ENCODE data around the gene ZNF816.
"Not testable (repeated sequence)": the region's sequence is repeated elsewhere in the genome, so short reads cannot be mapped to it uniquely, and the experiment has no call there.

Gene ZNF816

DNA sequence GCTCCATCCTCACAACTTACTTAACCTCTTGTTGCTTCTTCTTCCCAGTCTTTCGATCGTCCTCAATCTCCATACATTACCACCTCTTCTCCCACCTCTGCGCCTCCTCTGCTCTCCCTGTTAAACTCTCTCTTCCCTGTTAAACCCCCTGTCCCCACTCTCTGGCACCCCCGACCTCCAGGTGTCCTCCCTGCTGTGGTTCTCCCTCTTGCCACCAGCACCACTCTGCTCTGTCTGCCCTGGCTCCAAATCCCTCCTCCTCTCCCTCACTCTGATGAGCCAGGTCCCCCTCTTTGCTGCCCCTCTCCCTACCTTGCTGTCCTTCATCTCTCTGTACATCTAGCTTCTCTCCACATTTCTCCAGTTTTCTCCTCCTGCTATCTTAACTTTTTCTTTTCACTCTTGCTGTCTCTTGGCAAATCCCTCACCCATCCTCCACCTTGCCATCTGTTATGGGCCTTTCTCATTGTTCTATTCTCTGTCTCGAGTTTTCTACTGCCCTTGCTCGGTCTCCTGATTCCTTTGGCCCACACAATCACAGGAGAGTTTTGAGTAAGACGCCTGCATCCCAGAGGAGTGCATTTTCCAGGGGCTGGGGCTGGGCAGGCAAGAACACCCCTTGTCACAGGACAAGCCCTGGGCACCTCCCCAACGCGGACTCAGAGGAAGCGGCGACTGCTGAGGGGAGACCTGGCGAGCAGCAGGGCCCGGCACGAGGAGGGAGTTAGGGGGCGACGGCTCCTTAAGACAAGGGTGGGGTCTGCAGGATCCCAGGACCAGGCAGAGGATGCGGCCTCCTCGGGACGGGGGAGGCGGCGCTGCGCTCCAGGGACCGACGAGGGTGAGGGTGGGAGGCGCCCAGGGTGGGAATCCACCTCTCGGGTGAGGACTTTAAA is 29.7 kb upstream of the ZNF816 start:
- H3K36me3 ChIP-seq (ENCODE audit: control insufficient read depth, insufficient read depth, low read length, severe bottlenecking) = no peaks in the 10 kb centered on the region
- H3K27me3 ChIP-seq (replicated peaks; ENCODE audit: control insufficient read depth, insufficient read depth, low read length) = no peaks in the 10 kb centered on the region
- H3K4me3 ChIP-seq (ENCODE audit: low read length) = peak overlapping the region; percentile 72
- DNase-seq (ENCODE audit: low read depth) = no peak
- H3K9me3 ChIP-seq (ENCODE audit: control insufficient read depth, low read length) = no peaks in the 10 kb centered on the region
- H3K4me1 ChIP-seq (ENCODE audit: control insufficient read depth, insufficient read depth, low read length) = peaks cover 6% of the 10 kb centered on the region
- no peak overlapping the region for H3K9ac ChIP-seq (ENCODE audit: low read length)

- Histone ChIP-seq H3K36me3 (ENCODE audit: control insufficient read depth, insufficient read depth, low read length, severe bottlenecking) (no peaks in the 10 kb centered on the region), H3K4me1 (ENCODE audit: control insufficient read depth, insufficient read depth, low read length) (peaks cover 6% of the 10 kb centered on the region), H3K4me3 (ENCODE audit: low read length) (no peak overlapping the region), H3K9ac (ENCODE audit: low read length) (no peak overlapping the region), H3K9me3 (ENCODE audit: control insufficient read depth, low read length) (no peaks in the 10 kb centered on the region), H3K27me3 (replicated peaks; ENCODE audit: control insufficient read depth, insufficient read depth, low read length) (no peaks in the 10 kb centered on the region)
- DNase-seq (ENCODE audit: low read depth) = peak; percentile 58
Measured at GRCh38 chr19:52991484-52991883, 28.8 kb upstream of the ZNF816 start.

- no peak overlapping the region for H3K4me3 ChIP-seq (ENCODE audit: low read length)
- H3K27me3 ChIP-seq (replicated peaks; ENCODE audit: control insufficient read depth, insufficient read depth, low read length) = no peaks in the 10 kb centered on the region
- H3K9ac ChIP-seq (ENCODE audit: low read length) = no peak overlapping the region
- DNase-seq (ENCODE audit: low read depth) = no peak
- H3K9me3 ChIP-seq (ENCODE audit: control insufficient read depth, low read length) = no peaks in the 10 kb centered on the region
- H3K36me3 ChIP-seq (ENCODE audit: control insufficient read depth, insufficient read depth, low read length, severe bottlenecking) = no peaks in the 10 kb centered on the region
- H3K4me1 ChIP-seq (ENCODE audit: control insufficient read depth, insufficient read depth, low read length) = peaks cover 6% of the 10 kb centered on the region
Measured at GRCh38 chr19:52990759-52991418, 28.2 kb upstream of the ZNF816 start.

GRCh38 chr19:52988506-52988905 is 25.8 kb upstream of the ZNF816 start:
- H3K9me3 ChIP-seq (ENCODE audit: control insufficient read depth, low read length) = peaks cover 4% of the 10 kb centered on the region
- no peak overlapping the region for H3K9ac ChIP-seq (ENCODE audit: low read length)
- no peak overlapping the region for H3K4me3 ChIP-seq (ENCODE audit: low read length)
- no peak for DNase-seq (ENCODE audit: low read depth)
- no peaks in the 10 kb centered on the region for H3K36me3 ChIP-seq (ENCODE audit: control insufficient read depth, insufficient read depth, low read length, severe bottlenecking)
- no peaks in the 10 kb centered on the region for H3K27me3 ChIP-seq (replicated peaks; ENCODE audit: control insufficient read depth, insufficient read depth, low read length)
- H3K4me1 ChIP-seq (ENCODE audit: control insufficient read depth, insufficient read depth, low read length) = peaks cover 4% of the 10 kb centered on the region

DNA sequence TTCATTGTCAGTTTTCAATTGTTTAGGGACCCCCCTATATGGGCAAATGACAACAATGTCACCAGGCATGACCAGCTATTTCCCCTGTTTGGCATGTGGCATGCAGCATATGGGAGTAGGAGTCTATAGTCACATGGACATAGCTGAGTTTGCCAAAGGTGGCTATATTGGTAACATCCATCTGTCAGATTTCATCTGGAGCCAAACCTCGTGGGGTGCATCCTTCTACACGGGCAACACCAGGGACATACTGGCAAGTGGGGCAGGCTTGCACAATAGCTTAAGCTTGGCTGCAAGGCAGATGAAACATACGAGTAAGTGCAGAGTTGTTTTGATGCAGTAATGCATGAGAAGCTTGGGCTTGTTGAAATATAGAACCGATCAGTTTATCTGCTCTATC is 24.5 kb upstream of the ZNF816 start:
- Histone ChIP-seq H3K9ac (ENCODE audit: low read length) (no peak overlapping the region), H3K4me3 (ENCODE audit: low read length) (no peak overlapping the region), H3K36me3 (ENCODE audit: control insufficient read depth, insufficient read depth, low read length, severe bottlenecking) (no peaks in the 10 kb centered on the region), H3K9me3 (ENCODE audit: control insufficient read depth, low read length) (peaks cover 4% of the 10 kb centered on the region), H3K27me3 (replicated peaks; ENCODE audit: control insufficient read depth, insufficient read depth, low read length) (no peaks in the 10 kb centered on the region), H3K4me1 (ENCODE audit: control insufficient read depth, insufficient read depth, low read length) (no peaks in the 10 kb centered on the region)
- DNase-seq (ENCODE audit: low read depth) = no peak

DNA sequence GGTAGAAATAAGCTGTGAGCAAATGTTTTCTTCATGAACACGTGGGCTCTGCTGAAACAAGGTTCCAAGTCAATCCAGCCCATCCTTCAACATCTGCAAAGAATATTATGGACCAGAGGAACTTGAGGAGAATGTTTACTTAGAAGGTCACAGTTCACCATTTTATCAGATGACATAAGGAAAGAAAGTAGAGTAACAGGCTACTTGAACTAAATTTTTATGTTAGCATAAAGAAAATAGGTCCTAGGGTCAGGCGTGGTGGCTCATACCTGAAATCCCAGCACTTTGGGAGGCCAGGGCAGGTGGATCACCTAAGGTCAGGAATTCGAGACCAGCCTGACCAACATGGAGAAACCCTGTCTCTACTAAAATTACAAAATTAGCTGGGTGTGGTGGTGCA is 20.5 kb upstream of the ZNF816 start:
- not testable (repeated sequence) for H3K4me1 ChIP-seq (ENCODE audit: control insufficient read depth, insufficient read depth, low read length); H3K9me3 ChIP-seq (ENCODE audit: control insufficient read depth, low read length); H3K27me3 ChIP-seq (replicated peaks; ENCODE audit: control insufficient read depth, insufficient read depth, low read length); H3K36me3 ChIP-seq (ENCODE audit: control insufficient read depth, insufficient read depth, low read length, severe bottlenecking); H3K9ac ChIP-seq (ENCODE audit: low read length); H3K4me3 ChIP-seq (ENCODE audit: low read length); DNase-seq (ENCODE audit: low read depth)

DNA sequence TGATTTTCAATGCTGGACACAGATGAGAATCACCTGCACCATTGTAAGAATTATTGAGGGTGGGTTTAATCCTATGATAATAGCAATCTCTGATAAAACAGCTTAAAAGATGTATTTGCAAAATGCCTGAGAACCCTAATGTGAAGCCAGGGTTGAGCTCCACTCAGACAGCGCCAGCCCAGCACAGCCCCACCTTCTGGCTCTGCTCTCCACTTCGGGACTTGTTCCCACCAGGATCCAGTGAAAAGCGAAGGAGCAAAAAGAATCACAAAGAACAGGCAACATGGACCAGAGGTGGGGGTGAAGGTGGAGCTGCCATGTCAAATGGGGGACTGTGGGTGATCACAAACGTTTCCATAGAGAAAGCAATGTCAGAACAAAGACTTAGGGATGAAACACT is 18.6 kb upstream of the ZNF816 start:
- DNase-seq (ENCODE audit: low read depth) = no peak
- H3K27me3 ChIP-seq (replicated peaks; ENCODE audit: control insufficient read depth, insufficient read depth, low read length) = no peaks in the 10 kb centered on the region

GRCh38 chr19:52967772-52968171 is 5.1 kb upstream of the ZNF816 start:
- no peak overlapping the region for H3K9ac ChIP-seq (ENCODE audit: low read length)
- H3K9me3 ChIP-seq (ENCODE audit: control insufficient read depth, low read length) = peaks cover 26% of the 10 kb centered on the region
- H3K4me3 ChIP-seq (ENCODE audit: low read length) = no peak overlapping the region
- no peaks in the 10 kb centered on the region for H3K36me3 ChIP-seq (ENCODE audit: control insufficient read depth, insufficient read depth, low read length, severe bottlenecking)
- H3K27me3 ChIP-seq (replicated peaks; ENCODE audit: control insufficient read depth, insufficient read depth, low read length) = no peaks in the 10 kb centered on the region
- peaks cover 6% of the 10 kb centered on the region for H3K4me1 ChIP-seq (ENCODE audit: control insufficient read depth, insufficient read depth, low read length)
- DNase-seq (ENCODE audit: low read depth) = no peak

More for the DNA sequence above, 18.6 kb upstream of the ZNF816 start:
- Histone ChIP-seq H3K4me1 (ENCODE audit: control insufficient read depth, insufficient read depth, low read length) (no peaks in the 10 kb centered on the region), H3K9me3 (ENCODE audit: control insufficient read depth, low read length) (peaks cover 4% of the 10 kb centered on the region), H3K4me3 (ENCODE audit: low read length) (no peak overlapping the region), H3K36me3 (ENCODE audit: control insufficient read depth, insufficient read depth, low read length, severe bottlenecking) (no peaks in the 10 kb centered on the region), H3K9ac (ENCODE audit: low read length) (no peak overlapping the region)

GRCh38 chr19:52963247-52963618 is 552 bp upstream of the ZNF816 start:
- Histone ChIP-seq H3K9ac (ENCODE audit: low read length) (peak overlapping the region; percentile 87), H3K9me3 (ENCODE audit: control insufficient read depth, low read length) (peaks cover 9% of the 10 kb centered on the region), H3K27me3 (replicated peaks; ENCODE audit: control insufficient read depth, insufficient read depth, low read length) (no peaks in the 10 kb centered on the region), H3K4me1 (ENCODE audit: control insufficient read depth, insufficient read depth, low read length) (peaks cover 16% of the 10 kb centered on the region), H3K36me3 (ENCODE audit: control insufficient read depth, insufficient read depth, low read length, severe bottlenecking) (peaks cover 3% of the 10 kb centered on the region), H3K4me3 (ENCODE audit: low read length) (peak overlapping the region; percentile 98)
- peak; percentile 53 for DNase-seq (ENCODE audit: low read depth)

DNA sequence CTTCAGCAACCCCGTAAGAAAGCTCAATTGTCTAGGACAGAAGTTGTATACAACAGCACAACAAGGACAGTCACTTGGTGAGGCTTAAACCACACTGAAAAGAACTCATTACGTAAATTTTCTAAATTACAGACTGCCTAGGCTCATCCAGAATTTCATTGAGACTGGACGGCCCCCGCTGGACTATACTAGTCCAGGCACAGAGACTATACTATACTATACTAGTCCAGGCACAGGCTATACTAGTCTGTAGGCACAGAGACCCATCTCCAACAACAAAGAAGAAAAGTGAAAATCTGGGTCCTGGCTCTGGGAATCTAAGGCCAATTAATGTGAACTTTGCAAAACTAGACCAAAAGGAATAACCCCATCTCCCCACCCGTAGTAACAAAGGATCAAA is 700 bp downstream of the ZNF816 start:
- Histone ChIP-seq H3K9me3 (ENCODE audit: control insufficient read depth, low read length) (peaks cover 3% of the 10 kb centered on the region), H3K4me1 (ENCODE audit: control insufficient read depth, insufficient read depth, low read length) (peaks cover 16% of the 10 kb centered on the region), H3K36me3 (ENCODE audit: control insufficient read depth, insufficient read depth, low read length, severe bottlenecking) (peaks cover 7% of the 10 kb centered on the region), H3K9ac (ENCODE audit: low read length) (peak overlapping the region; percentile 93), H3K27me3 (replicated peaks; ENCODE audit: control insufficient read depth, insufficient read depth, low read length) (no peaks in the 10 kb centered on the region), H3K4me3 (ENCODE audit: low read length) (peak overlapping the region; percentile 98)
- peak; percentile 17 for DNase-seq (ENCODE audit: low read depth)

- peaks cover 25% of the 10 kb centered on the region for H3K36me3 ChIP-seq (ENCODE audit: control insufficient read depth, insufficient read depth, low read length, severe bottlenecking)
- H3K27me3 ChIP-seq (replicated peaks; ENCODE audit: control insufficient read depth, insufficient read depth, low read length) = no peaks in the 10 kb centered on the region
- DNase-seq (ENCODE audit: low read depth) = no peak
- no peak overlapping the region for H3K9ac ChIP-seq (ENCODE audit: low read length)
- H3K9me3 ChIP-seq (ENCODE audit: control insufficient read depth, low read length) = peaks cover 11% of the 10 kb centered on the region
- H3K4me3 ChIP-seq (ENCODE audit: low read length) = no peak overlapping the region
- H3K4me1 ChIP-seq (ENCODE audit: control insufficient read depth, insufficient read depth, low read length) = peaks cover 16% of the 10 kb centered on the region
Measured at GRCh38 chr19:52959613-52960295, 2.9 kb downstream of the ZNF816 start.
